Neuronal stem cell (in vitro differentiated cells): ENCODE measurements around the gene CPNE7. TPM values are rescaled to one million over a fixed set of nuclear protein-coding genes. Genes with fewer than 3 reads are reported as not detected.

Source experiments
- DNase-seq: peaks from one replicate; pipeline ENCODE4 v3.0.0-alpha.2; 2013; ENCODE audit warnings: low spot score
- H2AFZ ChIP-seq: one replicate; pipeline ENCODE4 v1.6.1; 2013; ENCODE audit warnings: mild to moderate bottlenecking, low read length, inconsistent platforms
- H2AK5ac ChIP-seq: 2 replicates; pipeline ENCODE4 v1.6.1; 2013; ENCODE audit warnings: low read depth, mild to moderate bottlenecking, inconsistent platforms, low read length, moderate library complexity, mixed read lengths
- H2BK120ac ChIP-seq: 2 replicates; pipeline ENCODE4 v1.6.1; 2013; ENCODE audit warnings: low read depth, mild to moderate bottlenecking, inconsistent platforms, low read length, moderate library complexity, mixed read lengths
- H2BK12ac ChIP-seq: one replicate; pipeline ENCODE4 v1.6.1; 2013; ENCODE audit warnings: low read length, inconsistent platforms
- H2BK15ac ChIP-seq: 2 replicates; pipeline ENCODE4 v1.6.1; 2013; ENCODE audit warnings: mild to moderate bottlenecking, low read length, inconsistent platforms, mixed read lengths
- H2BK5ac ChIP-seq: one replicate; pipeline ENCODE4 v1.6.1; 2013; ENCODE audit warnings: inconsistent platforms, mild to moderate bottlenecking, low read length, moderate library complexity
- H3K14ac ChIP-seq: one replicate; pipeline ENCODE4 v1.6.1; 2013; ENCODE audit warnings: low read length, inconsistent platforms
- H3K18ac ChIP-seq: 2 replicates; pipeline ENCODE4 v1.6.1; 2013; ENCODE audit warnings: low read length, inconsistent platforms
- H3K23ac ChIP-seq: 2 replicates; pipeline ENCODE4 v1.6.1; 2013; ENCODE audit warnings: low read depth, mild to moderate bottlenecking, mixed read lengths, low read length, inconsistent platforms; ENCODE audit not compliant: poor library complexity
- H3K27ac ChIP-seq: replicated peaks from 3 replicates; pipeline ENCODE4 v1.5.1; 2013; ENCODE audit warnings: low read length, inconsistent platforms
- H3K27me3 ChIP-seq, 3 experiments: 2 replicates each; pipeline ENCODE4 v1.6.1; 2013; ENCODE audit warnings: low read length in 3 of 3, mild to moderate bottlenecking in 2 of 3, inconsistent platforms in 1 of 3, low read depth in 1 of 3, mixed read lengths in 1 of 3, moderate library complexity in 1 of 3; ENCODE audit not compliant: control insufficient read depth in 3 of 3, insufficient read depth in 3 of 3
- H3K36me3 ChIP-seq, 2 donors: replicated peaks in 1 of 2; 2 replicates each; pipeline ENCODE4 v1.6.1; 2013; ENCODE audit warnings: low read length in 2 of 2; ENCODE audit not compliant: control insufficient read depth in 2 of 2, insufficient read depth in 2 of 2
- H3K4ac ChIP-seq: 2 replicates; pipeline ENCODE4 v1.6.1; 2013; ENCODE audit warnings: inconsistent platforms, mild to moderate bottlenecking, low read length, moderate library complexity
- H3K4me1 ChIP-seq, 2 donors: 1 replicate in 1 of 2; 2 replicates in 1 of 2; pipeline ENCODE4 v1.6.1; 2013; ENCODE audit warnings: low read length in 2 of 2, low read depth in 1 of 2; ENCODE audit not compliant: control insufficient read depth in 2 of 2, insufficient read depth in 1 of 2
- H3K4me2 ChIP-seq: one replicate; pipeline ENCODE4 v1.6.1; 2013; ENCODE audit warnings: mild to moderate bottlenecking, low read length, inconsistent platforms; ENCODE audit not compliant: insufficient read depth, poor library complexity, severe bottlenecking
- H3K4me3 ChIP-seq, 2 donors: 2 replicates each; pipeline ENCODE4 v1.5.1; 2013; ENCODE audit warnings: low read length in 2 of 2, mild to moderate bottlenecking in 2 of 2, inconsistent platforms in 1 of 2, moderate library complexity in 1 of 2
- H3K79me1 ChIP-seq: one replicate; pipeline ENCODE4 v1.6.1; 2013; ENCODE audit warnings: low read depth, mild to moderate bottlenecking, inconsistent platforms, low read length, moderate library complexity
- H3K9ac ChIP-seq: one replicate; pipeline ENCODE4 v1.6.1; 2013; ENCODE audit warnings: mild to moderate bottlenecking, low read depth, low read length, inconsistent platforms; ENCODE audit not compliant: poor library complexity
- H3K9me3 ChIP-seq, 2 donors: replicated peaks in 1 of 2; 2 replicates each; pipeline versions ENCODE3 to v1.6.1; 2013; ENCODE audit warnings: low read length in 2 of 2, mild to moderate bottlenecking in 2 of 2, inconsistent platforms in 1 of 2, low read depth in 1 of 2, mixed read lengths in 1 of 2, moderate library complexity in 1 of 2; ENCODE audit not compliant: control insufficient read depth in 2 of 2, insufficient read depth in 1 of 2
- H4K8ac ChIP-seq: one replicate; pipeline ENCODE4 v1.6.1; 2013; ENCODE audit warnings: low read depth, mild to moderate bottlenecking, inconsistent platforms, low read length, moderate library complexity
- H4K91ac ChIP-seq: one replicate; pipeline ENCODE4 v1.6.1; 2013; ENCODE audit warnings: low read length, low read depth, mild to moderate bottlenecking, inconsistent platforms; ENCODE audit not compliant: poor library complexity
- WGBS, 2 donors: extraction: QIAGEN DNeasy Blood & Tissue Kit; methylation state at CpG; one replicate each; pipeline ENCODE4 v1.1.7; 2013; ENCODE audit warnings: missing lambda C conversion rate in 2 of 2, mixed read lengths in 1 of 2; ENCODE audit not compliant: insufficient read length in 2 of 2, insufficient replicate concordance in 1 of 2; ENCODE audit errors: extremely low coverage in 2 of 2; 5-methylcytosine and 5-hydroxymethylcytosine counted together
- small RNA-seq: library from polyadenylated mRNA; stranded (forward); fragments of <200 nt; extraction: miRNeasy Mini kit (QIAGEN cat#:217004); gene quantifications from one replicate; pipeline ENCODE3, GENCODE V24; 2013; ENCODE audit not compliant: insufficient read depth

Gene CPNE7

DNA sequence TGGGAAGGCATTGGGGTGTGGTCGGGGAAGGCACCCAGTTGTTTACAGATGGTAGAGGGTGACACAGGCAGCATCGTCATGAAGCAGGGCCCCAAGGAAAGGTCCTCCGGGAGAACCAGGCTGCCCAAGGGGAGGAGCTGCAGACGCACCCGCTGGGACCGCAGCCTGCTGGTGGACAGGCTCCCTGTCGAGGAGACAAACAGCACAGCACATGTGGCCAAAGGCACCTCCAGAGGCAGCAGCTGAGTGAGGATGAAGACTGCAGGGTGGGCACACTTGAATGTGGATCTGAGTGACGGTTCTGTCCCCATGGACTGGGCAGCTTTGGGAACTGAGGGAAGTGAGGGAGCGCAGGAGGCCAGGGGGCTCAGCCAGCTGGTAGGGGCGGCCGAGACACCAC lies 69.6 kb downstream of the CPNE7 start:
- H3K36me3 ChIP-seq: peaks cover 29 to 49% of the 10 kb centered on the region in 2 donors
- peaks cover 3% of the 10 kb centered on the region for H3K79me1 ChIP-seq
- no peak overlapping the region for H3K27ac ChIP-seq

DNA sequence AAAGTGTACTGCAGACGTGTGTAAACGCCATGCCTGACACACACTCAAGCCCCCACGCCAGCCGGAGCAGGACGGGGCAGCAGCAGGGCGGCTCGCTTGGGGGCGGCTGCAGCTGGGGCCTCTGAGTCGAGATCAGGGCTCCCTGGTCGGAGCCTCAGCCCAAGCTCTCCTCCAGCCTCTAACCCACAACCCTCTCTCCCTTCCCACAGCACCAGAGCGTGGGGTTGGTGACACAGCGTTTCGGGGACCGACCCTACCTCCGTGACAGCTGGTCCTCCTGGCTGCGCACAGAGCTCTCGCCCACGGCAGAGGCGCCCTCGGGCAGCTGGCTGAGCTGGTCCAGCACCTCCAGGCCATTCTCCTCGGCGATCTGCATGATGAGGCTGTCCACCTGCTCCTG lies 70.7 kb downstream of the CPNE7 start:
- Histone ChIP-seq H2BK120ac (no peak overlapping the region), H3K4me1 (peaks cover 0 to 4% of the 10 kb centered on the region in 2 donors), H3K36me3 (peaks cover 32 to 60% of the 10 kb centered on the region in 2 donors), H3K4ac (no peak overlapping the region), H3K27me3 (no peaks in the 10 kb centered on the region), H2BK5ac (peak overlapping the region; percentile 66), H2AFZ (no peak overlapping the region), H2BK12ac (no peak overlapping the region), H3K9ac (no peak overlapping the region), H4K91ac (no peak overlapping the region), H2AK5ac (no peak overlapping the region), H3K23ac (no peak overlapping the region), H3K79me1 (peaks cover 7% of the 10 kb centered on the region), H3K14ac (no peak overlapping the region), H4K8ac (no peak overlapping the region), H3K18ac (no peak overlapping the region), H3K4me2 (no peak overlapping the region), H3K4me3 (no peak overlapping the region), H3K9me3 (no peaks in the 10 kb centered on the region), H3K27ac (no peak overlapping the region), H2BK15ac (no peak overlapping the region)
- WGBS, 2 donors: no CpG with 5 or more reads among the region's 22 CpGs
- no peak for DNase-seq

More for the DNA sequence above, 69.6 kb downstream of the CPNE7 start:
- Histone ChIP-seq H2AK5ac (no peak overlapping the region), H3K4me1 (peaks cover 4 to 7% of the 10 kb centered on the region in 2 donors), H3K9ac (no peak overlapping the region), H3K27me3 (no peaks in the 10 kb centered on the region), H2BK15ac (no peak overlapping the region), H2BK120ac (no peak overlapping the region), H3K14ac (no peak overlapping the region), H2BK12ac (no peak overlapping the region), H2BK5ac (no peak overlapping the region), H3K9me3 (no peaks in the 10 kb centered on the region), H2AFZ (no peak overlapping the region), H3K23ac (no peak overlapping the region), H3K18ac (no peak overlapping the region), H3K4ac (no peak overlapping the region), H4K91ac (no peak overlapping the region), H3K4me3 (peak overlapping the region in 1 of 2 donors; percentile 31), H4K8ac (no peak overlapping the region), H3K4me2 (no peak overlapping the region)
- WGBS, 2 donors: no CpG with 5 or more reads among the region's 11 CpGs
- DNase-seq: no peak

Small RNA genes lying within 50 kb of the gene (small RNA-seq; reads per million reads assigned to genes)
- not detected for gene SNORD68
